Ishikawa (cell line): ENCODE data around the gene DENND5B.

Experiments used
- CEBPB ChIP-seq: IDR thresholded peaks from 2 replicates; pipeline ENCODE4 v1.6.1; 2012
- CREB1 ChIP-seq: IDR thresholded peaks from 2 replicates; pipeline ENCODE4 v1.6.1; 2012; ENCODE audit warnings: low read depth
- EGR1 ChIP-seq: IDR thresholded peaks from 2 replicates; pipeline ENCODE4 v1.6.1; 2012
- EP300 ChIP-seq: IDR thresholded peaks from 2 replicates; pipeline ENCODE4 v1.6.1; 2012; ENCODE audit warnings: borderline replicate concordance
- FOXM1 ChIP-seq: IDR thresholded peaks from 2 replicates; pipeline ENCODE4 v1.6.1; 2012; ENCODE audit warnings: low read depth, borderline replicate concordance
- NFIC ChIP-seq: IDR thresholded peaks from 2 replicates; pipeline ENCODE4 v1.6.1; 2012
- RAD21 ChIP-seq: IDR thresholded peaks from 2 replicates; pipeline ENCODE4 v1.6.1; 2012; ENCODE audit warnings: low read depth
- TAF1 ChIP-seq: IDR thresholded peaks from 2 replicates; pipeline ENCODE4 v1.6.1; 2012; ENCODE audit warnings: low read depth, mild to moderate bottlenecking
- TCF12 ChIP-seq: IDR thresholded peaks from 2 replicates; pipeline ENCODE4 v1.6.1; 2012; ENCODE audit warnings: low read depth
- TEAD4 ChIP-seq: IDR thresholded peaks from 2 replicates; pipeline ENCODE4 v1.6.1; 2012
- YY1 ChIP-seq: IDR thresholded peaks from 2 replicates; pipeline ENCODE4 v1.6.1; 2012; ENCODE audit warnings: low read depth
- ZBTB7A ChIP-seq: IDR thresholded peaks from 2 replicates; pipeline ENCODE4 v1.6.1; 2012; ENCODE audit warnings: low read depth
- TF ChIP-seq, protein P1 (sequence below): IDR thresholded peaks from 2 replicates; pipeline ENCODE4 v1.6.1; 2012; ENCODE audit warnings: low read depth, mild to moderate bottlenecking
- TF ChIP-seq, protein P2 (sequence below): IDR thresholded peaks from 2 replicates; pipeline ENCODE4 v1.6.1; 2012
- TF ChIP-seq, protein P3 (sequence below): IDR thresholded peaks from 2 replicates; pipeline ENCODE4 v1.6.1; 2012

DENND5B gene

DNA sequence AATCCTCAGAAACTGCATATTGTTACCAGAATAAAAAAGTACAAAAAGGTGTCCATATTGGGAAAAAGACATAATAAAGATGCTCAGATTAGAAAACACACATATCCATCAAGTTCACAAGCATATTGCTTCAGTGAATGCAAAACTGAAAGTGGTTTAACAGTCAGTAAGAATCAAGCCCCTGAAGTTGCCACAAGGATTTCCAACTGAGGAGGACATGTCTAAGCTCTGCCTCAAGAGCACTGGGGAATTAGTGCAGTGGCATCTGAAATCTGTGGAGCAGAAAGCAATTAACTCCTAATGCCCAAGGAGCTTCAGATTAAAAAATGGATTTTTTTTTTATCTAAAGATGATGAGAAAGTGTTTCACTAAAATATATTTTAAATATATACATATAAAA lies 113.2 kb downstream of the DENND5B start:
- TF ChIP-seq, protein P1, sequence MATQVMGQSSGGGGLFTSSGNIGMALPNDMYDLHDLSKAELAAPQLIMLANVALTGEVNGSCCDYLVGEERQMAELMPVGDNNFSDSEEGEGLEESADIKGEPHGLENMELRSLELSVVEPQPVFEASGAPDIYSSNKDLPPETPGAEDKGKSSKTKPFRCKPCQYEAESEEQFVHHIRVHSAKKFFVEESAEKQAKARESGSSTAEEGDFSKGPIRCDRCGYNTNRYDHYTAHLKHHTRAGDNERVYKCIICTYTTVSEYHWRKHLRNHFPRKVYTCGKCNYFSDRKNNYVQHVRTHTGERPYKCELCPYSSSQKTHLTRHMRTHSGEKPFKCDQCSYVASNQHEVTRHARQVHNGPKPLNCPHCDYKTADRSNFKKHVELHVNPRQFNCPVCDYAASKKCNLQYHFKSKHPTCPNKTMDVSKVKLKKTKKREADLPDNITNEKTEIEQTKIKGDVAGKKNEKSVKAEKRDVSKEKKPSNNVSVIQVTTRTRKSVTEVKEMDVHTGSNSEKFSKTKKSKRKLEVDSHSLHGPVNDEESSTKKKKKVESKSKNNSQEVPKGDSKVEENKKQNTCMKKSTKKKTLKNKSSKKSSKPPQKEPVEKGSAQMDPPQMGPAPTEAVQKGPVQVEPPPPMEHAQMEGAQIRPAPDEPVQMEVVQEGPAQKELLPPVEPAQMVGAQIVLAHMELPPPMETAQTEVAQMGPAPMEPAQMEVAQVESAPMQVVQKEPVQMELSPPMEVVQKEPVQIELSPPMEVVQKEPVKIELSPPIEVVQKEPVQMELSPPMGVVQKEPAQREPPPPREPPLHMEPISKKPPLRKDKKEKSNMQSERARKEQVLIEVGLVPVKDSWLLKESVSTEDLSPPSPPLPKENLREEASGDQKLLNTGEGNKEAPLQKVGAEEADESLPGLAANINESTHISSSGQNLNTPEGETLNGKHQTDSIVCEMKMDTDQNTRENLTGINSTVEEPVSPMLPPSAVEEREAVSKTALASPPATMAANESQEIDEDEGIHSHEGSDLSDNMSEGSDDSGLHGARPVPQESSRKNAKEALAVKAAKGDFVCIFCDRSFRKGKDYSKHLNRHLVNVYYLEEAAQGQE = no peak

DNA sequence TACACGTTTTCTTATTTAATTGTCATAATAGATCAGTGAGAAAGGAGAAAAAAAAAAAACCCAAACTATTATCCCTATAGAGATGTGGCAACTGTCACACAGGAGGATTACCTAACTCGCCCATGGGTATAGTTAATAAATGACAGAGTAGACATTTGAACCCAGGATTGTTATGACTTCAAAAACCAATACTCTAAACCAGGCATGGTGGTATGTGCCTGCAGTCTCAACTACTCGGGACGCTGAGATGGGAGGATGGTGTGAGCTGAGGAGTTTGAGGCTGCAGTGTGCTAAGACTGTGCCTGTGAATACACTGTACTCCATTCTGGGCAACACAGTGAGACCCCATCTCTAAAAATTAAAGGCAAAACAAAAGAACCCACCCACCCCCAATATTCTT lies 114.5 kb downstream of the DENND5B start:
- TF ChIP-seq EP300 = no peak
- no peak for TF ChIP-seq YY1
- TF ChIP-seq CREB1 = no peak
- no peak for TF ChIP-seq TCF12
- no peak for TF ChIP-seq NFIC
- TF ChIP-seq, protein P2, sequence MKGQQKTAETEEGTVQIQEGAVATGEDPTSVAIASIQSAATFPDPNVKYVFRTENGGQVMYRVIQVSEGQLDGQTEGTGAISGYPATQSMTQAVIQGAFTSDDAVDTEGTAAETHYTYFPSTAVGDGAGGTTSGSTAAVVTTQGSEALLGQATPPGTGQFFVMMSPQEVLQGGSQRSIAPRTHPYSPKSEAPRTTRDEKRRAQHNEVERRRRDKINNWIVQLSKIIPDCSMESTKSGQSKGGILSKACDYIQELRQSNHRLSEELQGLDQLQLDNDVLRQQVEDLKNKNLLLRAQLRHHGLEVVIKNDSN = no peak
- TF ChIP-seq TEAD4 = no peak
- TF ChIP-seq FOXM1 = no peak
- no peak for TF ChIP-seq RAD21
- TF ChIP-seq, protein P1 = no peak
- no peak for TF ChIP-seq EGR1
- no peak for TF ChIP-seq TAF1
- TF ChIP-seq, protein P3, sequence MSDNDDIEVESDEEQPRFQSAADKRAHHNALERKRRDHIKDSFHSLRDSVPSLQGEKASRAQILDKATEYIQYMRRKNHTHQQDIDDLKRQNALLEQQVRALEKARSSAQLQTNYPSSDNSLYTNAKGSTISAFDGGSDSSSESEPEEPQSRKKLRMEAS = no peak
- no peak for TF ChIP-seq CEBPB
- no peak for TF ChIP-seq ZBTB7A

DNA sequence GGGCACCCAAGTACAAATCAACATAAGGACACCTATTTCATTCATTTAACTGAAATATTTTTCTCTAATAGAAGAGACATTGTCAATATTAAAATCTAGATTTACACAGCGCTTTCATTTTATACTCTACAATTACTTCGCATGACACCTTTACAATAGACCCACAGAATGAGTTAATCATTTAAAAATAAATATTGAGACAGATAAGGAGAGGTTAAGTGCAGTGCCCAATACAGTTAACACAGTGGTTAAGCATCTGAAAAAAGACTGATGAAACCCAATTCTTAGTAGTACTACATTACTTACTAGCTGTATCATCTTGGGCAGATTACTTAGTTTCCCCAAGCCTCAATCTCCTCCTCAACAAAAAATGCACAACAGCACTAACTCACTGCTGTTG lies 116.2 kb downstream of the DENND5B start:
- TF ChIP-seq CEBPB (no peak), TAF1 (no peak), EP300 (no peak), ZBTB7A (no peak), CREB1 (no peak), RAD21 (no peak), EGR1 (no peak), FOXM1 (no peak), YY1 (no peak), NFIC (no peak), TCF12 (no peak), TEAD4 (no peak)
- TF ChIP-seq, protein P3 = no peak
- TF ChIP-seq, protein P2 = no peak
- TF ChIP-seq, protein P1 = no peak

DNA sequence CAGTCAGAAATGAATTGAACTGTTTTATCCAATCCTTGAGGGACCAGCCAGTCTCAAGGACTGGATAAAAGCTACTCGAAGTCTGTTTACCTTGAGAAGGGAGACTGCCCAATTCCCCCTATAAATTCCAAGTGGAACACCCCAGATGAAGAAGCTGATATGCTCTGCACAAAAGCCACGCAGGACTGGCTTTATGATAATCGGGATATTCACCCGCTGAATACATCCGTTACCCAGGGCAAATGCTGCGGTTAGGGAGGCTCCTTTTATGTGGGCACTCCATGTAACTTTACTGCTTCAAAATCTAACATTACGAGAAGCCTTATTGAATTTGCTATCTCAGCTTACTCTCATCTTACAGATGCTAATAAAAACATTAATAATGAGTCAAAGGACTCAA lies 119.1 kb downstream of the DENND5B start:
- TF ChIP-seq NFIC (no peak), YY1 (no peak)

DNA sequence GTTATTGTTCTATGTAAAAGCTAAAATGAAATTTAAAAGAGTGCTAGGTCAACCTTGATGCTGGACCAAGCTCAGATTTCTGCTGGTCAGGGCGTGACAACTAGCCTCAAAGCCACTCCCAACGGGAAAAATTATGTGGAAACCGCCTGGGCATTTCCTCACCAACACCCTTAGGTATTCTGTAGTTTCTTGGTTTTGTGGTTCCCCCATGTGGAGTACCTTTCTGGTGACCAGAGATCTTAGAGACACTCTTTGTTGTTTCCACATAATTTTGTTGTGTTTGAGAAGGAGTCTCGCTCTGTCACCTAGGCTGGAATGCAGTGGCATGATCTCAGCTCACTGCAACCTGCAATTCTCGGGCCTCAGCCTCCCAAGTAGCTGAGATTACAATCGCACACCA lies 119.9 kb downstream of the DENND5B start:
- no peak for TF ChIP-seq EGR1
- TF ChIP-seq TAF1 = no peak
- TF ChIP-seq CREB1 = no peak
- TF ChIP-seq, protein P3 = no peak
- no peak for TF ChIP-seq TEAD4
- TF ChIP-seq TCF12 = no peak
- TF ChIP-seq ZBTB7A = no peak
- no peak for TF ChIP-seq RAD21
- TF ChIP-seq, protein P2 = no peak
- no peak for TF ChIP-seq NFIC
- TF ChIP-seq FOXM1 = no peak
- TF ChIP-seq CEBPB = no peak
- no peak for TF ChIP-seq EP300
- TF ChIP-seq, protein P1 = no peak
- no peak for TF ChIP-seq YY1
